ENCODE data around the gene FCSK. TPM values are rescaled to one million over a fixed set of nuclear protein-coding genes. Genes with fewer than 3 reads are reported as not detected.

The FCSK gene
- total RNA-seq, 1 experiment from 2014 or later = 11.2 TPM

DNA sequence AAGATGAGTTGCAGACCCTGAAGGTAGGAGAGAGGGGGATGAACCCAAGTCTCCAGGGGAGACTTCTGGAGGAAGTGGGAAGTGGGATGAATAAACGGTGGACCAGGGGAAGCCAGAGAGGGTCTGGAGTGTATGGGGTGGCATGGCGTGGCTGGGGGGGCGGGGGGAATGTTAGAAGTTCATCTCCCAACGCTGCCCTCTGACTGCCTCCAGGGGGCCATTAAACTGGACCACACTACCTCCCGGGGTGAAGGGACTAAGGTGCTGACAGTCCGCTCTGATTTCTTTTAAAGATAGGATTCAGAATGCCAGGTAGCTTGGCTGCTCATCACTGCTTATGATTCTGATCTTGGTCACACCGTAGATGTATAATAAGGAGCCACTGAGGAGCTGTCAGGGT is 36.7 kb upstream of the FCSK start:
- no peak for TF ChIP-seq EZH2 (IDR thresholded peaks at IDR 0.05; ENCODE audit: borderline replicate concordance, low read depth, low read length, poor library complexity, severe bottlenecking)
- TF ChIP-seq, protein P1, sequence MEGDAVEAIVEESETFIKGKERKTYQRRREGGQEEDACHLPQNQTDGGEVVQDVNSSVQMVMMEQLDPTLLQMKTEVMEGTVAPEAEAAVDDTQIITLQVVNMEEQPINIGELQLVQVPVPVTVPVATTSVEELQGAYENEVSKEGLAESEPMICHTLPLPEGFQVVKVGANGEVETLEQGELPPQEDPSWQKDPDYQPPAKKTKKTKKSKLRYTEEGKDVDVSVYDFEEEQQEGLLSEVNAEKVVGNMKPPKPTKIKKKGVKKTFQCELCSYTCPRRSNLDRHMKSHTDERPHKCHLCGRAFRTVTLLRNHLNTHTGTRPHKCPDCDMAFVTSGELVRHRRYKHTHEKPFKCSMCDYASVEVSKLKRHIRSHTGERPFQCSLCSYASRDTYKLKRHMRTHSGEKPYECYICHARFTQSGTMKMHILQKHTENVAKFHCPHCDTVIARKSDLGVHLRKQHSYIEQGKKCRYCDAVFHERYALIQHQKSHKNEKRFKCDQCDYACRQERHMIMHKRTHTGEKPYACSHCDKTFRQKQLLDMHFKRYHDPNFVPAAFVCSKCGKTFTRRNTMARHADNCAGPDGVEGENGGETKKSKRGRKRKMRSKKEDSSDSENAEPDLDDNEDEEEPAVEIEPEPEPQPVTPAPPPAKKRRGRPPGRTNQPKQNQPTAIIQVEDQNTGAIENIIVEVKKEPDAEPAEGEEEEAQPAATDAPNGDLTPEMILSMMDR (conservative IDR thresholded peaks at IDR 0.05; ENCODE audit: low read depth, low read length) = no peak
- Histone ChIP-seq H3K36me3 (ENCODE audit: insufficient read depth, low read length, poor library complexity, severe bottlenecking) (no peaks in the 10 kb centered on the region), H3K27ac (ENCODE audit: low read depth, low read length, poor library complexity, severe bottlenecking) (no peak overlapping the region), H3K4me3 (ENCODE audit: low read depth, low read length, poor library complexity, severe bottlenecking) (no peak overlapping the region), H3K27me3 (replicated peaks; ENCODE audit: insufficient read depth, low read depth, low read length, poor library complexity) (no peaks in the 10 kb centered on the region), H3K9me3 (ENCODE audit: low read depth, low read length, poor library complexity, severe bottlenecking) (no peaks in the 10 kb centered on the region), H3K4me1 (ENCODE audit: insufficient read depth, low read length, poor library complexity, severe bottlenecking) (no peaks in the 10 kb centered on the region)
- no peak for DNase-seq (ENCODE audit: low spot score)
- ChIA-PET CTCF (no interaction called here), POLR2A (ENCODE audit: low non-redundant PET) (no interaction called here)
- intact Hi-C loops (cut with micrococcal nuclease; ENCODE audit: unreplicated experiment) = no loop called here
- BruUV-seq (replicated peaks) = no TSS peak

DNA sequence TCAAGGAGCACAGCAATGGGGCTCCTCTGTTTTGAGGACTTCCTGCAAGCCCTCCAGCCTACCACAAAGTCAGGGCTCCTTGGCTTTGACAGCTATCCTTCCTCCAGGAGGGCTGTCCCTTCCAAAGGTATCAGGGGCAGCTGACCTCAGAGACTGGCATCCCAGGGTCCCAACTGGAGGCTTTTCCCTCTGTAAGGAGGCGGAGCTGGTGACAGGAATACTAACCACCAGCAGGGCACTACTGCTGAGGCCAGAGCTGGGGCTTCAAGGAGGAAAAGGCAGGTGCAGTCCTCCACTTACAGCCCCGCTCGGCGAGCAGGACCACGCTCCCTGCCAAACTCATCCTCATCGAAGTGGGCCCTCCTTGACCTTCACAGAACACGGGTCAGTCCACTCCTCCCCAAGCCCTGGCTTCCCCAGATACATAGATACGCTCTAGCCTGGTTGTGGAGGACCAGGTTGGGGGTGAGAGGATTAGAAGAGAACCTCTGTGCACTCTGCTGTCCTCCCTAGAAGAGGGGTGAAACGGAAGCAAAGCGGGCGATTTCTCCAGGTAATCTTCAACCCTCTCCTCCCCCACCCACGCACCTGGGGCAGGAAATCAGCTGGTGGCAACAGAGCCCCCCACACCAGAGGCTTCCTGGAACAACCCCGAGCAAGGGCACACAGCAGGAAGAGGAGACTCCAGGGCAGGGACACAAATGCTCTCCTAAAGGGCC is 36.0 kb upstream of the FCSK start:
- intact Hi-C loops (cut with micrococcal nuclease; ENCODE audit: unreplicated experiment) = no loop called here
- ChIA-PET POLR2A (ENCODE audit: low non-redundant PET) (no interaction called here), CTCF (no interaction called here)
- Histone ChIP-seq H3K27me3 (replicated peaks; ENCODE audit: insufficient read depth, low read depth, low read length, poor library complexity) (no peaks in the 10 kb centered on the region), H3K4me3 (ENCODE audit: low read depth, low read length, poor library complexity, severe bottlenecking) (no peak overlapping the region), H3K36me3 (ENCODE audit: insufficient read depth, low read length, poor library complexity, severe bottlenecking) (no peaks in the 10 kb centered on the region), H3K4me1 (ENCODE audit: insufficient read depth, low read length, poor library complexity, severe bottlenecking) (no peaks in the 10 kb centered on the region), H3K9me3 (ENCODE audit: low read depth, low read length, poor library complexity, severe bottlenecking) (no peaks in the 10 kb centered on the region), H3K27ac (ENCODE audit: low read depth, low read length, poor library complexity, severe bottlenecking) (no peak overlapping the region)
- no TSS peak for BruUV-seq (replicated peaks)
- TF ChIP-seq, protein P1 (conservative IDR thresholded peaks at IDR 0.05; ENCODE audit: low read depth, low read length) = no peak
- no peak for TF ChIP-seq EZH2 (IDR thresholded peaks at IDR 0.05; ENCODE audit: borderline replicate concordance, low read depth, low read length, poor library complexity, severe bottlenecking)
- no peak for DNase-seq (ENCODE audit: low spot score)

- ChIA-PET CTCF (no interaction called here), POLR2A (ENCODE audit: low non-redundant PET) (no interaction called here)
- H3K4me1 ChIP-seq (ENCODE audit: insufficient read depth, low read length, poor library complexity, severe bottlenecking) = no peaks in the 10 kb centered on the region
- H3K4me3 ChIP-seq (ENCODE audit: low read depth, low read length, poor library complexity, severe bottlenecking) = no peak overlapping the region
- BruUV-seq (replicated peaks) = no TSS peak
- intact Hi-C loops (cut with micrococcal nuclease; ENCODE audit: unreplicated experiment) = no loop called here
- no peak for DNase-seq (ENCODE audit: low spot score)
- no peak overlapping the region for H3K27ac ChIP-seq (ENCODE audit: low read depth, low read length, poor library complexity, severe bottlenecking)
- H3K36me3 ChIP-seq (ENCODE audit: insufficient read depth, low read length, poor library complexity, severe bottlenecking) = no peaks in the 10 kb centered on the region
- TF ChIP-seq, protein P1 (conservative IDR thresholded peaks at IDR 0.05; ENCODE audit: low read depth, low read length) = no peak
- TF ChIP-seq EZH2 (IDR thresholded peaks at IDR 0.05; ENCODE audit: borderline replicate concordance, low read depth, low read length, poor library complexity, severe bottlenecking) = no peak
- no peaks in the 10 kb centered on the region for H3K27me3 ChIP-seq (replicated peaks; ENCODE audit: insufficient read depth, low read depth, low read length, poor library complexity)
- H3K9me3 ChIP-seq (ENCODE audit: low read depth, low read length, poor library complexity, severe bottlenecking) = no peaks in the 10 kb centered on the region
Observed at GRCh38 chr16:70418993-70419318, 35.4 kb upstream of the FCSK start.

All from A673 (cell line).